Stimulated activated naive CD8-positive, alpha-beta T cell treated with anti-CD3 and anti-CD28 coated beads, Interleukin-15, amount 100 ng/mL, for 72 hours (primary cell): ENCODE measurements around the gene APOE.
A peak's percentile ranks its signal among the peaks of the same experiment; 100 is the strongest.
"Not testable (repeated sequence)": the region's sequence is repeated elsewhere in the genome, so short reads cannot be mapped to it uniquely, and the experiment has no call there.

Source experiments
- ATAC-seq: fragments of 150-1000 bp; cut with Tn5 transposase; 2 replicates; pipeline ENCODE4 v1.10.0; 2021; ENCODE audit warnings: mild to moderate bottlenecking, moderate library complexity
- DNase-seq, 2 donors: peaks; one replicate each; pipeline ENCODE4 v3.0.0; 2021 to 2022
- H3K27ac Mint-ChIP-seq, 2 donors: one replicate each; pipeline ENCODE4 v1.8.0; 2022; ENCODE audit warnings: mild to moderate bottlenecking in 2 of 2, mixed read lengths in 2 of 2, moderate library complexity in 2 of 2
- H3K27me3 Mint-ChIP-seq: one replicate; pipeline ENCODE4 v1.8.0; 2022; ENCODE audit warnings: mixed read lengths
- H3K4me1 Mint-ChIP-seq: one replicate; pipeline ENCODE4 v1.8.0; 2022; ENCODE audit warnings: mild to moderate bottlenecking, mixed read lengths
- H3K4me3 Mint-ChIP-seq, 2 donors: one replicate each; pipeline ENCODE4 v1.8.0; 2022; ENCODE audit warnings: mild to moderate bottlenecking in 2 of 2, mixed read lengths in 2 of 2, moderate library complexity in 1 of 2
- H3K9me3 Mint-ChIP-seq, 2 donors: one replicate each; pipeline ENCODE4 v1.8.0; 2022; ENCODE audit warnings: mixed read lengths in 2 of 2

Gene APOE

GRCh38 chr19:44914433-44915206, 9.0 kb downstream of the APOE start, which contains the start of gene APOC1:
Gene APOC1 (plus strand): TSS chr19:44914608. CDS start chr19:44914892, 284 bp downstream.
- ATAC-seq (peak; percentile 97), DNase-seq (peak; percentile 78 to 81)
- not testable (repeated sequence) for H3K9me3 Mint-ChIP-seq
- Mint-ChIP-seq H3K27me3 (peaks cover 54% of the 10 kb centered on the region), H3K4me3 (peak within 1 kb of the TSS; percentile 96 to 99), H3K27ac (peak within 1 kb of the TSS; percentile 98 to 99), H3K4me1 (peaks cover 24% of the 10 kb centered on the region)

- peaks cover 20% of the 10 kb centered on the region for H3K4me1 Mint-ChIP-seq
- H3K27ac Mint-ChIP-seq: no peak overlapping the region
- H3K9me3 Mint-ChIP-seq: no peaks in the 10 kb centered on the region
- no peak overlapping the region for H3K4me3 Mint-ChIP-seq
- peaks cover 33% of the 10 kb centered on the region for H3K27me3 Mint-ChIP-seq
- ATAC-seq (no peak), DNase-seq (no peak)
These were observed 18.7 kb downstream of the APOE start for GRCh38 chr19:44924243-44924725.

- Mint-ChIP-seq H3K27ac (no peak overlapping the region), H3K4me1 (peaks cover 20% of the 10 kb centered on the region), H3K27me3 (peaks cover 33% of the 10 kb centered on the region), H3K9me3 (no peaks in the 10 kb centered on the region), H3K4me3 (no peak overlapping the region)
- DNase-seq (no peak), ATAC-seq (no peak)
These were observed 19.7 kb downstream of the APOE start for GRCh38 chr19:44925114-44925891.

DNA sequence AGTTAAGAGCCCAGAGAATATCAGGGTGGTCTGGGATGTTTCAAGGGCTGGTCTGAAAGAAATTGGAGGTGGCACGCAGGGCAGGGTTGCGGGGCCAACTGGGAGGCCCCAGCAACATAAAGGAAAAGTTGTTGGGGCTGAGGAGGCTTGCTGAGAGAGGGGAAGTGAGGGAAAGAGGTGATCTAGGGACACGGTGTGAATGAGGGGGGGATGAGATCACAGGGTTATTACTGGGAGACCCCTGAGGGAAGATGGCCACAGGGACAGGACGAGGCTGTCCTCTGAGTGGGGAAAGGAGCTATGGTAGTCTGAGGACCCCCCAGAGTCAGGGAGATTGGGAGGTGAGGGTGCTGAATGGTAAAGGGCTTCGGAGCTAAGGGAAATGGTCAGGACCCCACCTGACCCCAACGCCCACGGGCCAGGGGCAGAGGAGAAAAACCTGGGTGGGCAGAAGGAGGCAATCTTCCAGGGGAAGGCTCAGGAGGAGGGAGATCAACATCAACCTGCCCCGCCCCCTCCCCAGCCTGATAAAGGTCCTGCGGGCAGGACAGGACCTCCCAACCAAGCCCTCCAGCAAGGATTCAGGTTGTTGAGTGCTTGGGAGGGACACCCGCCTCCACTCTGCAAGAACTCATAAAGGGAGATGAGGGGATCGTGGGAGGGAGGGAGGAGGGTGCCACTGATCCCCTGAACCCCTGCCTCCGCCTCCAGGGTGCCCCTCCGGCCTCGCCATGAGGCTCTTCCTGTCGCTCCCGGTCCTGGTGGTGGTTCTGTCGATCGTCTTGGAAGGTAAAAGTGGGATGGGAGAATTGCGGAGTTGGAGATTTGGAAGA, 20.9 kb downstream of the APOE start:
- not testable (repeated sequence) for H3K9me3 Mint-ChIP-seq, DNase-seq
- peak overlapping the region; percentile 50 to 83 for H3K4me3 Mint-ChIP-seq
- peak; percentile 41 for ATAC-seq
- peaks cover 20% of the 10 kb centered on the region for H3K4me1 Mint-ChIP-seq
- peaks cover 33% of the 10 kb centered on the region for H3K27me3 Mint-ChIP-seq
- H3K27ac Mint-ChIP-seq: peak overlapping the region in 1 of 2 donors; percentile 14

- no peak overlapping the region for H3K4me3 Mint-ChIP-seq
- H3K9me3 Mint-ChIP-seq: no peaks in the 10 kb centered on the region
- ATAC-seq: no peak
- no peak for DNase-seq
- H3K27ac Mint-ChIP-seq: no peak overlapping the region
- peaks cover 20% of the 10 kb centered on the region for H3K4me1 Mint-ChIP-seq
- H3K27me3 Mint-ChIP-seq: peaks cover 33% of the 10 kb centered on the region
These were observed 22.1 kb downstream of the APOE start for GRCh38 chr19:44927746-44928145.

- Mint-ChIP-seq H3K4me3 (no peak overlapping the region), H3K4me1 (peaks cover 20% of the 10 kb centered on the region), H3K27me3 (peaks cover 22% of the 10 kb centered on the region), H3K27ac (no peak overlapping the region), H3K9me3 (no peaks in the 10 kb centered on the region)
- DNase-seq: no peak
- no peak for ATAC-seq
These were observed 24.5 kb downstream of the APOE start for GRCh38 chr19:44930088-44930487.

DNA sequence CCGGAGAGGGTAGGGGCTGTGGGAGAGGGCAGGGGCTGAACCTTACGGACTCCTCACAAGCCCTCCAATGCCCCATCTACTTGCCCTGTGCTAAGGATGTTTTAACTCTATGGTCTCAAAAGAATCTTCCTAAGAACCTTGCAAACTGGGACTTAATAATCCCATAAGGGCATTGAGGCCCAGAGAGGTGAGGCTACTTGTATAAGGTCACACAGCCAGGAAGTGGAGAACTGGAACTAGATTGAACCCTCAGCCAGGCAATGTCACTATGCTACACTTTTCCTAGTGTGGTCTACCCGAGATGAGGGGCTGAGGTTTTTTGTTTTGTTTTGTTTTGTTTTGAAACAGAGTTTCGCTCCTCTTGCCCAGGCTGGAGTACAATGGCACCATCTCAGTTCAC, 25.9 kb downstream of the APOE start:
- Mint-ChIP-seq H3K4me1 (peaks cover 8% of the 10 kb centered on the region), H3K27ac (no peak overlapping the region), H3K9me3 (no peaks in the 10 kb centered on the region), H3K4me3 (no peak overlapping the region), H3K27me3 (peaks cover 7% of the 10 kb centered on the region)
- DNase-seq: no peak
- ATAC-seq: no peak

- ATAC-seq (no peak), DNase-seq (no peak)
- Mint-ChIP-seq H3K9me3 (no peaks in the 10 kb centered on the region), H3K4me1 (peaks cover 4% of the 10 kb centered on the region), H3K27me3 (no peaks in the 10 kb centered on the region), H3K27ac (no peak overlapping the region), H3K4me3 (no peak overlapping the region)
These were observed 34.1 kb downstream of the APOE start for GRCh38 chr19:44939668-44940067.

GRCh38 chr19:44942067-44942571, 36.5 kb downstream of the APOE start, which contains the start of gene APOC4:
Gene APOC4 (plus strand): TSS chr19:44942237. CDS start chr19:44942278, 41 bp downstream.
- no peak within 1 kb of the TSS for H3K27ac Mint-ChIP-seq
- no peaks in the 10 kb centered on the region for H3K27me3 Mint-ChIP-seq
- H3K9me3 Mint-ChIP-seq: no peaks in the 10 kb centered on the region
- DNase-seq (no peak), ATAC-seq (no peak)
- peaks cover 4% of the 10 kb centered on the region for H3K4me1 Mint-ChIP-seq
- no peak within 1 kb of the TSS for H3K4me3 Mint-ChIP-seq

DNA sequence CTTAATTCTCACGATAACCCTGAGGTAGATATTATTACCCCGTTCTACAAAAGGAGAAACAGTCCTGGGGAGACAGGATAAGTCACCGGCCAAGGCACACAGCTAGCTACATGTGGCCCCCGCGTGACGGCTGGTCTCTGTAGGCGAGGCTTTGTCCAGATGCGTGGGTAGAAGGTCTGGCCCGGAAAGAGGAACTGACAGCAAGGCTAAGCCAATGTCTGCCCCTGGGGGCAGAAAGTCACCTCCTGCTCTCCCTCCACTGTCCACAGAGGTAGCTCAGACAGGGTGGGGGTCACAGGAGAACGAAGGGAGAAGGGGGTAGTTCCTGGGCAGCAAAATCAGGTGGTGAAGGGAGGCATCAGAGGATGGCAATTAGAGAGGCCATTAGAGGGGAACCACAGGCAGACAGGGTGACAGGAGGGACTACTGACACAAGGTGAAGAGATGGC, 38.2 kb downstream of the APOE start:
- Mint-ChIP-seq H3K4me3 (no peak overlapping the region), H3K4me1 (peaks cover 4% of the 10 kb centered on the region), H3K27ac (no peak overlapping the region), H3K9me3 (no peaks in the 10 kb centered on the region), H3K27me3 (no peaks in the 10 kb centered on the region)
- no peak for DNase-seq
- ATAC-seq: no peak

GRCh38 chr19:44947041-44947581, 41.5 kb downstream of the APOE start:
- H3K27me3 Mint-ChIP-seq: no peaks in the 10 kb centered on the region
- peaks cover 4% of the 10 kb centered on the region for H3K4me1 Mint-ChIP-seq
- no peaks in the 10 kb centered on the region for H3K9me3 Mint-ChIP-seq
- ATAC-seq: no peak
- no peak overlapping the region for H3K27ac Mint-ChIP-seq
- H3K4me3 Mint-ChIP-seq: no peak overlapping the region
- no peak for DNase-seq

DNA sequence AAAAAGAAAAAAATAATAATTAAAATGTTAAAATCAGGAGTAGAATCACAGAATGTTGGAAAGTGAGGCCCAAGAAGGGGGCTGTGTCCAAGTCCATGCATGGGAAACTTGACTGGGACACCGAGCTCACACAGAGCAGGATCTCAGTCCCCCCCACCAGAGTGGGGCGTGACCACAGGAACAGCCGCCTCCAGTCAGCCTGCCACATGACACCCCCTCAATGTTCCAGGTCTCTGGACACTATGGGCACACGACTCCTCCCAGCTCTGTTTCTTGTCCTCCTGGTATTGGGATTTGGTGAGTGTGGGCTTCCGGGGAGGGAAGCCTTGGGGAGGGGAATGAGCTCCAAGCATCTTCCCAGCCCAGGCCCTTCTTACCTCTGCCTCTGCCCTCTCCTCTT, 42.6 kb downstream of the APOE start:
- H3K4me3 Mint-ChIP-seq: no peak overlapping the region
- peaks cover 7% of the 10 kb centered on the region for H3K4me1 Mint-ChIP-seq
- DNase-seq (no peak), ATAC-seq (no peak)
- no peaks in the 10 kb centered on the region for H3K9me3 Mint-ChIP-seq
- no peaks in the 10 kb centered on the region for H3K27me3 Mint-ChIP-seq
- H3K27ac Mint-ChIP-seq: no peak overlapping the region

DNA sequence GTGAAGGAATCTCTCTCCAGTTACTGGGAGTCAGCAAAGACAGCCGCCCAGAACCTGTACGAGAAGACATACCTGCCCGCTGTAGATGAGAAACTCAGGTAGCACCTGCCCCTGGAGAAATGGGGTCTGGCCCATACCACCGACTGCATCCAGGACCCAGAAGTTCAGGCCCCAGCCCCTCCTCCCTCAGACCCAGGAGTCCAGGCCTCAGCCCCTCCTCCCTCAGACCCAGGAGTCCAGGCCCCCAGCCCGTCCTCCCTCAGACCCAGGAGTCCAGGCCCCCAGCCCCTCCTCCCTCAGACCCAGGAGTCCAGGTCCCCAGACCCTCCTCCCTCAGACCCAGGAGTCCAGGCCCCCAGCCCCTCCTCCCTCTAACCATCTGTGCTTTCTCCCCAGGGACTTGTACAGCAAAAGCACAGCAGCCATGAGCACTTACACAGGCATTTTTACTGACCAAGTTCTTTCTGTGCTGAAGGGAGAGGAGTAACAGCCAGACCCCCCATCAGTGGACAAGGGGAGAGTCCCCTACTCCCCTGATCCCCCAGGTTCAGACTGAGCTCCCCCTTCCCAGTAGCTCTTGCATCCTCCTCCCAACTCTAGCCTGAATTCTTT, 43.3 kb downstream of the APOE start:
- H3K27me3 Mint-ChIP-seq: no peaks in the 10 kb centered on the region
- DNase-seq: no peak
- H3K4me1 Mint-ChIP-seq: peaks cover 11% of the 10 kb centered on the region

DNA sequence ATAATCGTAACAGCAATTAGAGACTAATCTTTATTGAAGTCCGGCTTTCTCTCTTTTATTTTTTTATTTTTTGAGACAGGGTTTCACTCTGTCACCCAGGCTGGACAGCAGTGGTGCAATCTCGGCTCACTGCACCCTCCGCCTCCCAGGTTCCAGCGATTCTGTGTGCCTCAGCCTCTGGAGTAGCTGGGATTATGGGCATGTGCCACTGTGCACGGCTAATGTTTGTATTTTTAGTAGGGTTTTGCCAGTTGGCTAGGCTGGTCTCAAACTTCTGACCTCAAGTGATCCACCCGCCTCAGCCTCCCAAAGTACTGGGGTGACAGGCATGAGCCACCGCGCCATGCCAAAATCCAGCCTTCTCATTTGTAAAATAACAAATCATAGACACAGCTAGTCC, 44.0 kb downstream of the APOE start:
- H3K4me3 Mint-ChIP-seq: no peak overlapping the region
- no peak overlapping the region for H3K27ac Mint-ChIP-seq
- no peaks in the 10 kb centered on the region for H3K27me3 Mint-ChIP-seq
- DNase-seq (no peak), ATAC-seq (no peak)
- peaks cover 14% of the 10 kb centered on the region for H3K4me1 Mint-ChIP-seq
- H3K9me3 Mint-ChIP-seq: no peaks in the 10 kb centered on the region

More for the DNA sequence above, 43.3 kb downstream of the APOE start:
- H3K27ac Mint-ChIP-seq: no peak overlapping the region
- no peak overlapping the region for H3K4me3 Mint-ChIP-seq
- H3K9me3 Mint-ChIP-seq: no peaks in the 10 kb centered on the region
- ATAC-seq: no peak
